ENCODE results near the gene PLEK.
A peak's percentile ranks its signal among the peaks of the same experiment; 100 is the strongest.
"Not testable (repeated sequence)": the region's sequence is repeated elsewhere in the genome, so short reads cannot be mapped to it uniquely, and the experiment has no call there.

PLEK gene

DNA sequence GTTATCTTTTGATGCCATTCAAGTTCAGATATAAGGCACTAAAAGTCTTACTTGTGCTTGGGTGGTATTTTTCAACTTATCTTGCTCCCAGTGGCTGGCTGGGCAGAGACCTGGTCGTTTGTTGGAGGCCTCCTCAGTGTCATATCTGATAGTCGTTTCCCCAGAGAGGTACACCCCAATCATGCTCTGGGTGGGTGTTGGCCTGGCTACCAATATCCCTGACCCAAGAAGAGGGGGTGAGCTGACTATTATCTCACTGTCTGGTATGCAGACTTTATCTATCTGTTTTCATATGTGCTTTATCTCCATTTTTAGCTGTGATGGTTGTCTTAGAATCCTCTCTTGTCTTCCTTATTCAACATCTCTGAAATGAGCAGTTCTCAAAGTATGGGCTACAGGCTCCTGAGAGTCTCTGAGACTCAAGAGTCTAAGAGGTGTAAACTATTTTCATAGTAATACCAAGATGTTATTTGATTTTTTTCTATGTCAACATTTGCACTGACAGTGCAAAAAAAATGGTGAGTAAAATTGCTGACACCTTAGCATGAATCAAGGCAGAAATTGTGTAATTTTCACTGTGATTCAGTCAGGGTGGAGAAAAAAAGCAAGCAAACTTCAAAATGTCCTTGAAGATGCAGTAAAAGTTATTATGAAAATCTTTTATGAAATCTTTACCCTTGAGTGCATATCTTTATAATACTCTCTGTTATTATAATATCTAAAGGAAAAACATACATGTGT, 12.3 kb upstream of the PLEK start:
- DNase-seq (ENCODE audit: low spot score): no peak

- no peak for DNase-seq (ENCODE audit: low spot score)
These were observed 8.4 kb upstream of the PLEK start for GRCh38 chr2:68356599-68357239.

DNA sequence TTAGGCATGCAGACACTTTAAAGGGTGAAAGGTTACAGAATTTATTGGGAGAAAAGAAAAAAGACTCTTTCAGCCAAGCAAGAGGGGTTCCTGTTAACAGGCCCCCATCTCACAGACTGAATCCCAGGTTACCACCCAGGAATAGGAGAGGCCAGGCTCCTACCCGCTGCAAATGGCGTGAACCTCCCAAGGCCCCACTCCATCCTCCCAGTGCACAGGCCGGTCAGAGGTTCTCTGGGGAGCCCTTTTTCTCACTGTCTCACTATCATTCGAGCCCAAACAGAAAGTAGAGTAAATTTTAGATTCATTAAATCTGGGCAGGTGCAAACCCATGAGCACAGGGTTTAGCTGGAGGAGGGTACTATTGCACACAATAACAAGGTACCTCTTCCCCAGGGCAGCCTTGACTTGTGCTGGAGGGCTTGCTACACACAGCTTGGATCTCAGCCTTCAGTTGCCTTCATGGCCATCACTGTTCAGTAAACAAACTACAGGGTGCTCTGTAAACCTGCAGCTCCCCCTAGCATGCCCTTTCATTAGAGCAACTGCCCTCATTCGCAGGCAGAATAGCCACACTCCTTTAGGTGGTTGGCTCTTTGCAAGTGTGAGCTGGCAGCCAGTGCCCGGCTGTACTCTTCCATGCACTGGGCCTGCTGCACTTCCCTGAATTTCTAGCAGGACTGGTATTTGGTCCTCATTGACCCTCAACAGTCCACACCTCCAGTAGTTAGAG, 7.3 kb upstream of the PLEK start:
- DNase-seq (ENCODE audit: low spot score): peak; percentile 59

GRCh38 chr2:68359889-68360288, 5.2 kb upstream of the PLEK start:
- DNase-seq (ENCODE audit: low spot score): no peak

GRCh38 chr2:68362069-68362468, 3.0 kb upstream of the PLEK start:
- DNase-seq (ENCODE audit: low spot score): peak; percentile 54

GRCh38 chr2:68362749-68363148, 2.3 kb upstream of the PLEK start:
- DNase-seq (ENCODE audit: low spot score): no peak

GRCh38 chr2:68363721-68364120, 1.4 kb upstream of the PLEK start:
- DNase-seq (ENCODE audit: low spot score): no peak

DNA sequence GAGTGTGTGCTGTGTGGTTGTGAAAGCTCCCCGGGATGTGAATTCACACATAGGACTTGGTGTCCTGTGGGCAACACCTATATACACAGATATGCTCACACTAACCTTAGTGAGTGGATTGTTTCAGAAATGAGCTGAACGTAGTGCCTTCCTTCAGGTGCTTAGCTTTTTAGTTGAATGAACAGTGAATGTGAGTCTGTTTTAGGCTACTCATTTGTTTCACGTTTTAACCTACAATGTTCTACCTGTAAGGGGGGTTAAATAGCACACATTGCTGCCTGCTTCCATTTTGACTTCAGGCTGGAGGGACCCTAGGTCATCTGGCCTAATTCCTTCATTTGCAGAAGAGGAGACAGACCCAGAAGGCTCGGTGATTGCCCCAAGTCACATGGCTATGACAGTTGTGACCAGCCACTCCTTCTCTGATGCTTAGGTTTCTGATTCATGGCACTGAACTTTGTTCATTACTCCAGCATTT, 1.0 kb downstream of the PLEK start:
- no peak for DNase-seq (ENCODE audit: low spot score)

DNA sequence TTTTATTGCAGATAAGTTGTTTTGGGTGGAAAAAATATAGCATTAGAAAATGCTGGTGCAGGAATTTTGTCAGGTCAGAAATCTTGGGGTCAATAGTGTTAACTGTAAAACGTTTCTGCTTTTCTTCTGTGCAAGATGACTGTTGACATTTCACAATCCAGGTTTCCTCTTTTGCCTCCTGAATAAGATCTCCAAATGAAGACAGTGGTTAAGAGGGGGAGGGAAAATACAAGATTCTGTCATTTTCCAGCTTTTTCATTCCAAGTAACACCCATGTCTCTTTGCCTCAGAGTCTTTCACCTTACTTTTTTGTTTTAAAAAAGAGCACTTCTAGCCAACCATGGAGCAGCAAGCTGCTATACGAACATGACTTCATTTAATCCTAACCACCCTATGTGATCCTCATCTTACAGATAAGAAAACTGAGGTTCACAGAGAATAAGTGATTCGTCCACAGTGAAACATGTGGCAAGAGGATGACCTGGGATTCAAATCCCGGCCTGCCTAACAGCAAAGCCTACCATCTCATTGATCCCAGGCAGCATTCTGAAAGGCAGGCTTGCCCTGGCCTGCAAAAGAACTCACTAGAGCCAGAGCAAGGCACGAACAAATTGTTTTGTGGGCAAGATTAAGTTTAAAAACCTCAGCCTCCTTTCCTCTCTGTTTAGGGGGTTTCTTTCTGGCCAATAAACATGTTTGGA, 3.0 kb downstream of the PLEK start:
- DNase-seq (ENCODE audit: low spot score): no peak

DNA sequence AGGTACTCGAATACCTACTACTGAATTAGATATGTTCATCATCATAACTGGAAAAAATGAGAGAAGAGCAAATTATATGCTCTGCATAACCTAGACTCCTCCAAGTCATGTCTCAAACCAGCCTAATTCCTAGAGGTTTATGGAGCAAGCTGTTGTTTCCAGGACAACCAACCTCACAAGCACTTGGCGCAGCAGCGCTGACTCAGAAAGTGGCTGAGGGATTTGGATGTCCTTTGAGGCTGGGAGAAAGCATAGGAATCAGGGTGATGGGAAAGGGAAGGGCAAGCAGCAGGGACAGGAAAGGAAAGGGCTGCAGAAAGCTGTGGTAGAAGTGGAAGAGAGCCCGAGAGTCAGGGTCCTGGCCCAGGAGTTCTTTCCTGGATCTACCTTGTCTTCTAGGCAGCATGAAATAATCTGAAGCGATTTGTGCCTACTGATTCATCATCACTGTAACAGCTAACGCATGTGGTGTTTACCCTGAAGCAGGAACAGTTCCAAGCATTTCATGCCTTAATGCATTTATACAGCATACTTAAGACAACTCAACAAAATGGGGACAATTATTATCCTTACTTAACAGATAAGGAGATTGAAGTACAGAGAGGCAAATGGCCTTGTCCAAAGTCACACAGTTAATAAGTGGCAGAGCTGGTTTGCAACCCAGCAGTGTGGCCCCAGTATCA, 3.7 kb downstream of the PLEK start:
- DNase-seq (ENCODE audit: low spot score): peak; percentile 84

DNA sequence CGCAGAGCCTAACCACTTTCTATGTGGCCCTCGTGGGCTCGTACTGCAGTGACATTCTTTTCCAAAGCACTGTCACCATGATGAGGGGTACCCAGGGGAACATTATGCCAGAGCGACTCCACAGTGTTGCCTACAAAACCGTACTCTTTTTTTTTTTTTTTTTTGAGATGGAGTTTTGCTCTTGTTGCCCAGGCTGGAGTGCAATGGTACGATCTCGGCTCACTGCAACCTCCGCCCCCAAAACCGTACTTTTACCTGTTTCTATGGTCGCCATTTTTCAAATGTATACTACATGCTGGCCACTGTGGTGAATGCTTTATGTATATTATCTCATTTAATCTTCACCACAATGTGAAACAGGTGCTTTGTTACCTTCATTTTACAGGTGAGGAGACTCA, 4.3 kb downstream of the PLEK start:
- no peak for DNase-seq (ENCODE audit: low spot score)

GRCh38 chr2:68371138-68371537, 6.1 kb downstream of the PLEK start:
- DNase-seq (ENCODE audit: low spot score): no peak

- no peak for DNase-seq (ENCODE audit: low spot score)
These were observed 6.5 kb downstream of the PLEK start for GRCh38 chr2:68371581-68371980.

- no peak for DNase-seq (ENCODE audit: low spot score)
These were observed 7.4 kb downstream of the PLEK start for GRCh38 chr2:68372485-68372884.

DNA sequence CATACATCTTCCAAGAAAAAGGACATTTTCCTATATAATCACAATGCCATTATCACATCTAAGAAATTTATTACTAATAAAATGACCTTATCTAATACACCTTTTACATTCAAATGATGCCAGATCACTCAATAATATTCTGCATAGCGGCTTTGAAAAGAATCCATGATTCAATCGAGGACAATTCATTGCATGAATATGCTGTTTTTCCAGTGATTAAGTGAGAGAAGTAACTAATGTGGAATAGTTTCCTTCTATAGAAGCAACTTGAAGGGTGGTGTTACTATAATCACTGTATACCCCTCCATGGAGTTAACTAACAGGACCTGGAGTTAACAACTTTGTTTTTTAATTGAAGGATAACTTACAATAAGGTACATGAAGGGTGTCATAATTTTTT, 9.1 kb downstream of the PLEK start:
- DNase-seq (ENCODE audit: low spot score): no peak

- no peak for DNase-seq (ENCODE audit: low spot score)
These were observed 10.5 kb downstream of the PLEK start for GRCh38 chr2:68375582-68375981.

DNA sequence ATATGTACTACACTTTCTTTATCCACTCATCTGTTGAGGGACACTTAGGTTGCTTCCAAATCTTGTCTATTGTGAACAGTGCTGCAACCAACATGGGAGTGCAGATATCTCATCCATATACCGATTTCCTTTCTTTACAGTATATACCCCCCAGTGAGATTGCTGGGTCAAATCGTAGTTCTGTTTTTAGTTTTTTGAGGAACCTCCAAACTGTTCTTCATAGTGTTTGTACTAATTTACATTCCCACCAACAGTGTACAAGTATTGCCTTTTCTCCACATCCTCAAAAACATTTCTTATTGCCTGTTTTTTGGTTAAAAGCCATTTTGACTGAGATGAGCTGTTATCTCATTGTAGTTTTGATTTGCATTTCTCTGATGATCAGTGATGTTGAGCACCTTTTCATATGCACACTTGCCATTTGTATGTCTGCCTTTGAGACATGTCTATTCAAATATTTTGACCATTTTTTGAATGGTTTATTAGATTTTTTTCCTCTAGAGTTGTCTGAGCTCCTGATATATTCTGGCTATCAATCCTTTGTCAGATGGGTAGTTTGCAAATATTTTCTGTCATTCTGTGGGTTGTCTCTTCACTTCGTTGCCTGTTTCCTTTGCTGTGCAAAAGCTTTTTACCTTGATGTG, 12.2 kb downstream of the PLEK start:
- DNase-seq (ENCODE audit: low spot score): no peak

- not testable (repeated sequence) for DNase-seq (ENCODE audit: low spot score)
These were observed 13.7 kb downstream of the PLEK start for GRCh38 chr2:68378779-68379178.

GRCh38 chr2:68379184-68379708, 14.2 kb downstream of the PLEK start:
- no peak for DNase-seq (ENCODE audit: low spot score)

GRCh38 chr2:68383778-68384177, 18.7 kb downstream of the PLEK start:
- no peak for DNase-seq (ENCODE audit: low spot score)

DNA sequence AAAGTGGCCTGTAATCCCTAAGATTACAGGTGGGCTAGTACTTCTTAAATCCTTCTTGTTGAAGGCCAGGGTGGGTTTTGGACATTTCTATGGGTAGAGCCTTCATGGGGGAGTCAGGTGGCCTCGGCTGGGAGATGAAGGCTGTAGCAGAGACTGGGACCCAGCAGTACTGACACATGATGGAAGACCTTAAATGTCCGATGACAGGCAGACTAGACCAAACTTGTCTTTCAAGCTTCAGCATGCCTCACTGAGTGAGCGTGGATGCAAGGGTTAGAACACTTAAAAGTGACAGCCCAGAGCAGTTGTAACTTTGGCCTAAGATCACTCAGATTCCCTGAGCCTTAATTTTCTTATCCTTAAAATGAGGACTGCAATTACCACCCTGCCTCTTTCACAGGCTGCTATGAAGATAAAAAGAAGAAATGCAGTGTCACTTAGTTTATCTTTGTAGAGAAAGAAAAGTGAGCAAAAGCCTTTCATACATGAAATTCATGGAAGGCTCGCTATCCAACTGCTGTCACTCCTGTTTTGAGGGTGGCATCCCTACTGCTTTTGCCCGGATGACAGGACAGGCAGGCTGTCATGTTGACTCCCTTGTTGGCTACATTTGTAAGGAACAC, 19.5 kb downstream of the PLEK start:
- no peak for DNase-seq (ENCODE audit: low spot score)
